Liver (tissue), 9 donors: ENCODE results near the gene STK24. TPM values are rescaled to one million over a fixed set of nuclear protein-coding genes. Genes with fewer than 3 reads are reported as not detected.

Experiments used
- DNase-seq: peaks from one replicate; pipeline ENCODE4 v3.0.0-alpha.2; 2017; ENCODE audit warnings: low spot score
- H3K27ac ChIP-seq, 2 donors: one replicate each; pipeline ENCODE4 v1.7.0; 2013; ENCODE audit warnings: inconsistent platforms in 2 of 2, low read length in 2 of 2, control low read depth in 1 of 2, low read depth in 1 of 2, mild to moderate bottlenecking in 1 of 2
- H3K27me3 ChIP-seq, 4 donors: one replicate each; pipeline versions ENCODE4 v1.6.1 to v1.7.0; 2013; ENCODE audit warnings: low read length in 3 of 4, inconsistent platforms in 1 of 4, mild to moderate bottlenecking in 1 of 4, moderate library complexity in 1 of 4; ENCODE audit not compliant: control insufficient read depth in 4 of 4, insufficient read depth in 4 of 4
- H3K36me3 ChIP-seq, 4 donors: one replicate each; pipeline versions ENCODE4 v1.6.1 to v1.7.0; 2013; ENCODE audit warnings: low read length in 3 of 4, mild to moderate bottlenecking in 3 of 4, low read depth in 1 of 4, moderate library complexity in 1 of 4; ENCODE audit not compliant: control insufficient read depth in 4 of 4, insufficient read depth in 3 of 4
- H3K4me1 ChIP-seq, 4 donors: one replicate each; pipeline versions ENCODE4 v1.6.1 to v1.7.0; 2013; ENCODE audit warnings: low read length in 3 of 4, mild to moderate bottlenecking in 3 of 4, moderate library complexity in 1 of 4; ENCODE audit not compliant: control insufficient read depth in 4 of 4, insufficient read depth in 4 of 4
- H3K4me3 ChIP-seq, 3 donors: one replicate each; pipeline versions ENCODE4 v1.6.1 to v1.7.0; 2013; ENCODE audit warnings: low read length in 3 of 3, control low read depth in 1 of 3, low read depth in 1 of 3, mild to moderate bottlenecking in 1 of 3
- H3K9ac ChIP-seq, 2 donors: one replicate each; pipeline ENCODE4 v1.7.0; 2013; ENCODE audit warnings: low read length in 2 of 2, mild to moderate bottlenecking in 2 of 2, moderate library complexity in 2 of 2, control low read depth in 1 of 2, low read depth in 1 of 2
- H3K9me3 ChIP-seq, 4 donors: one replicate each; pipeline versions ENCODE4 v1.6.1 to v1.7.0; 2013; ENCODE audit warnings: low read length in 3 of 4; ENCODE audit not compliant: control insufficient read depth in 4 of 4
- ATF3 ChIP-seq: IDR thresholded peaks from 2 replicates; pipeline ENCODE4 v1.6.1; 2016; ENCODE audit warnings: antibody characterized with exemption
- EGR1 ChIP-seq, 2 donors: IDR thresholded peaks; 2 replicates each; pipeline ENCODE4 v1.6.1; 2016 to 2018; ENCODE audit warnings: antibody characterized with exemption in 2 of 2, low read depth in 2 of 2
- GABPA ChIP-seq, 2 donors: IDR thresholded peaks in 1 of 2; conservative IDR thresholded peaks in 1 of 2; 2 replicates each; pipeline ENCODE4 v1.6.1; 2016; ENCODE audit warnings: antibody characterized with exemption in 2 of 2, mild to moderate bottlenecking in 1 of 2, moderate library complexity in 1 of 2
- HNF4A ChIP-seq, 2 donors: conservative IDR thresholded peaks; 2 replicates each; pipeline ENCODE4 v1.6.1; 2016; ENCODE audit warnings: antibody characterized with exemption in 2 of 2, mild to moderate bottlenecking in 2 of 2
- HNF4G ChIP-seq: IDR thresholded peaks from 2 replicates; pipeline ENCODE4 v1.6.1; 2016; ENCODE audit warnings: antibody characterized with exemption
- JUND ChIP-seq, 2 donors: IDR thresholded peaks; 2 replicates each; pipeline ENCODE4 v1.6.1; 2016; ENCODE audit warnings: antibody characterized with exemption in 2 of 2
- MAX ChIP-seq: IDR thresholded peaks from 2 replicates; pipeline ENCODE4 v1.6.1; 2016; ENCODE audit warnings: antibody characterized with exemption
- RAD21 ChIP-seq, 2 donors: IDR thresholded peaks; 2 replicates each; pipeline ENCODE4 v1.6.1; 2016; ENCODE audit warnings: antibody characterized with exemption in 2 of 2, mild to moderate bottlenecking in 2 of 2
- REST ChIP-seq: IDR thresholded peaks from 2 replicates; pipeline ENCODE4 v1.6.1; 2016; ENCODE audit warnings: antibody characterized with exemption, mild to moderate bottlenecking
- SP1 ChIP-seq: IDR thresholded peaks from 2 replicates; pipeline ENCODE4 v1.6.1; 2018; ENCODE audit warnings: antibody characterized with exemption, mild to moderate bottlenecking
- TAF1 ChIP-seq: conservative IDR thresholded peaks from 2 replicates; pipeline ENCODE4 v1.6.1; 2016; ENCODE audit warnings: antibody characterized with exemption, mild to moderate bottlenecking
- YY1 ChIP-seq: IDR thresholded peaks from 2 replicates; pipeline ENCODE4 v1.6.1; 2016; ENCODE audit warnings: antibody characterized with exemption, mild to moderate bottlenecking
- ZBTB33 ChIP-seq: IDR thresholded peaks from 2 replicates; pipeline ENCODE4 v1.6.1; 2016; ENCODE audit warnings: antibody characterized with exemption
- WGBS: extraction: QIAGEN DNeasy Blood & Tissue Kit; methylation state at CpG from one replicate; pipeline ENCODE4 v1.1.7; 2013; 5-methylcytosine and 5-hydroxymethylcytosine counted together
- polyA plus RNA-seq, 2 donors: library from polyadenylated mRNA; stranded (reverse) in 1 of 2; unstranded in 1 of 2; fragments of 200-250 nt in 1 of 2; fragments of >200 nt in 1 of 2; fragmentation: Nextera tagmentation in 1 of 2; extraction: Ambion mirVana in 1 of 2; gene quantifications; one replicate each; pipeline versions ENCODE4 v1.2.1 to v1.2.3, GENCODE V29; 2013 to 2015
- total RNA-seq, 2 donors: library from RNA; depleted of rRNA; stranded (reverse); fragments of >200 nt; gene quantifications; one replicate each; pipeline ENCODE4 v1.2.3, GENCODE V29; 2014
- TF ChIP-seq, protein P1 (sequence below): fragments of 150-350 bp; IDR thresholded peaks from 2 replicates; pipeline ENCODE4 v1.5.1; 2017; ENCODE audit warnings: improper control_type of control experiment, low read depth, low read length; ENCODE audit not compliant: missing input control
- donor health status: healthy.
- donor health status: healthy.
- donor health status: healthy.
- donor health status: healthy.
- donor health status: healthy.

The STK24 gene
- total and polyA plus RNA-seq, 4 donors: 6.4 to 43.3 (median 14.9) TPM

- H3K27me3 ChIP-seq: no peaks in the 10 kb centered on the region
- H3K27ac ChIP-seq: no peak overlapping the region
- DNase-seq: no peak
- H3K9me3 ChIP-seq: no peaks in the 10 kb centered on the region
- no peak for TF ChIP-seq SP1
- TF ChIP-seq JUND (IDR thresholded peaks at IDR 0.05): no peak
- TF ChIP-seq YY1: no peak
- no peak for TF ChIP-seq EGR1 (IDR thresholded peaks at IDR 0.05; ENCODE audit: low read depth in 2 of 2)
- no peak for TF ChIP-seq ATF3
- TF ChIP-seq, protein P1, sequence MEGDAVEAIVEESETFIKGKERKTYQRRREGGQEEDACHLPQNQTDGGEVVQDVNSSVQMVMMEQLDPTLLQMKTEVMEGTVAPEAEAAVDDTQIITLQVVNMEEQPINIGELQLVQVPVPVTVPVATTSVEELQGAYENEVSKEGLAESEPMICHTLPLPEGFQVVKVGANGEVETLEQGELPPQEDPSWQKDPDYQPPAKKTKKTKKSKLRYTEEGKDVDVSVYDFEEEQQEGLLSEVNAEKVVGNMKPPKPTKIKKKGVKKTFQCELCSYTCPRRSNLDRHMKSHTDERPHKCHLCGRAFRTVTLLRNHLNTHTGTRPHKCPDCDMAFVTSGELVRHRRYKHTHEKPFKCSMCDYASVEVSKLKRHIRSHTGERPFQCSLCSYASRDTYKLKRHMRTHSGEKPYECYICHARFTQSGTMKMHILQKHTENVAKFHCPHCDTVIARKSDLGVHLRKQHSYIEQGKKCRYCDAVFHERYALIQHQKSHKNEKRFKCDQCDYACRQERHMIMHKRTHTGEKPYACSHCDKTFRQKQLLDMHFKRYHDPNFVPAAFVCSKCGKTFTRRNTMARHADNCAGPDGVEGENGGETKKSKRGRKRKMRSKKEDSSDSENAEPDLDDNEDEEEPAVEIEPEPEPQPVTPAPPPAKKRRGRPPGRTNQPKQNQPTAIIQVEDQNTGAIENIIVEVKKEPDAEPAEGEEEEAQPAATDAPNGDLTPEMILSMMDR: no peak
- no peak for TF ChIP-seq HNF4A (conservative IDR thresholded peaks at IDR 0.05)
- TF ChIP-seq RAD21 (IDR thresholded peaks at IDR 0.05): no peak
- TF ChIP-seq GABPA (IDR thresholded peaks at IDR 0.05 in 1 of 2, conservative IDR thresholded peaks at IDR 0.05 in 1 of 2): no peak
- TF ChIP-seq ZBTB33: no peak
- no peak for TF ChIP-seq REST
- no peak for TF ChIP-seq HNF4G
- TF ChIP-seq MAX: no peak
- no peak for TF ChIP-seq TAF1
- H3K4me1 ChIP-seq: peaks cover 0 to 13% (median 8%) of the 10 kb centered on the region in 4 donors
- 81% methylated on average over 23 of the region's 23 CpGs for WGBS
- no peak overlapping the region for H3K4me3 ChIP-seq
- H3K9ac ChIP-seq: no peak overlapping the region
- H3K36me3 ChIP-seq: peaks cover 3 to 43% (median 32%) of the 10 kb centered on the region in 4 donors
Measured at GRCh38 chr13:98451676-98452470, 125.0 kb downstream of the STK24 start.
